PC-9 (cell line): ENCODE measurements around the gene BRI3. TPM values are rescaled to one million over a fixed set of nuclear protein-coding genes. Genes with fewer than 3 reads are reported as not detected.
A peak's percentile ranks its signal among the peaks of the same experiment; 100 is the strongest.

ENCODE experiments used
- BruUV-seq: library from RNA; stranded (reverse); fragments of 400-500 nt; replicated peaks from 2 replicates; lab custom pipeline; 2021; lab: Mats Ljungman, UMichigan
- CTCF ChIA-PET: fragments of 300-600 bp; sonication (Branson Sonifier 250); formaldehyde crosslinking; loops from one replicate; lab custom pipeline; 2022; ENCODE audit warnings: antibody characterized with exemption; lab: Charles Lee
- POLR2A ChIA-PET: fragments of 300-600 bp; sonication (Branson Sonifier 250); formaldehyde crosslinking; loops from one replicate; lab custom pipeline; 2022; ENCODE audit warnings: antibody characterized with exemption; ENCODE audit not compliant: unreplicated experiment; lab: Charles Lee
- DNase-seq, 2 experiments: peaks; one replicate each; pipeline versions ENCODE4 v3.0.0 to v3.0.0-alpha.2; 2015 to 2022; ENCODE audit warnings: mixed read lengths in 1 of 2
- H2AFZ ChIP-seq: fragments of 200-600 bp; sonication (generic); 2 replicates; pipeline ENCODE4 v1.8.1; 2017; ENCODE audit warnings: antibody characterized with exemption
- H3F3A ChIP-seq: fragments of 200-600 bp; sonication (generic); 2 replicates; pipeline ENCODE4 v1.8.1; 2017; ENCODE audit warnings: antibody characterized with exemption, mild to moderate bottlenecking, low read depth; ENCODE audit not compliant: insufficient read depth
- H3K27ac ChIP-seq: fragments of 200-600 bp; sonication (generic); 2 replicates; pipeline ENCODE4 v1.6.1; 2016; ENCODE audit warnings: mixed run types
- H3K27me3 ChIP-seq: fragments of 200-600 bp; sonication (generic); 2 replicates; pipeline ENCODE4 v1.6.1; 2016; ENCODE audit warnings: low read depth, mixed run types; ENCODE audit not compliant: insufficient read depth
- H3K36me3 ChIP-seq: fragments of 200-600 bp; sonication (generic); 2 replicates; pipeline ENCODE4 v1.6.1; 2016; ENCODE audit warnings: low read depth, mixed run types
- H3K4me1 ChIP-seq: fragments of 200-600 bp; sonication (generic); replicated peaks from 2 replicates; pipeline ENCODE4 v1.6.1; 2016; ENCODE audit warnings: mixed run types; ENCODE audit not compliant: insufficient read depth
- H3K4me2 ChIP-seq: fragments of 200-600 bp; sonication (generic); 2 replicates; pipeline ENCODE4 v1.6.1; 2017; ENCODE audit warnings: mixed run types
- H3K4me3 ChIP-seq: fragments of 200-600 bp; sonication (generic); 2 replicates; pipeline ENCODE4 v1.6.1; 2016; ENCODE audit warnings: mixed run types
- H3K79me2 ChIP-seq: fragments of 200-600 bp; sonication (generic); 2 replicates; pipeline ENCODE4 v1.6.1; 2017; ENCODE audit warnings: low read depth, mixed run types
- H3K9me2 ChIP-seq: fragments of 200-600 bp; sonication (generic); 2 replicates; pipeline ENCODE4 v1.8.1; 2017; ENCODE audit warnings: mild to moderate bottlenecking; ENCODE audit not compliant: insufficient read depth
- H3K9me3 ChIP-seq: fragments of 200-600 bp; sonication (generic); 2 replicates; pipeline ENCODE4 v1.8.1; 2016; ENCODE audit warnings: low read depth; ENCODE audit not compliant: insufficient read depth
- H4K20me1 ChIP-seq: fragments of 200-600 bp; sonication (generic); 2 replicates; pipeline ENCODE4 v1.8.1; 2017; ENCODE audit not compliant: insufficient read depth
- CTCF ChIP-seq: fragments of 200-600 bp; sonication (generic); conservative IDR thresholded peaks from 2 replicates; pipeline ENCODE4 v1.6.1; 2017; ENCODE audit warnings: mixed run types, antibody characterized with exemption, mild to moderate bottlenecking, moderate library complexity
- EZH2 ChIP-seq: fragments of 200-600 bp; sonication (generic); IDR thresholded peaks from 2 replicates; pipeline ENCODE4 v1.8.0; 2017; ENCODE audit warnings: antibody characterized with exemption, low read depth
- intact Hi-C: fragments of 100-400 bp; cut with micrococcal nuclease; formaldehyde crosslinking; loops from one replicate; pipeline ENCODE4 v1.10.0; 2022; ENCODE audit not compliant: unreplicated experiment
- total RNA-seq: library from RNA; stranded (reverse); gene quantifications from 2 replicates; pipeline ENCODE4 v1.2.3, GENCODE V29; 2021

Gene BRI3
- total RNA-seq, 1 experiment from 2014 or later = 255 TPM

GRCh38 chr7:98334081-98334480, 52.6 kb downstream of the BRI3 start:
- Histone ChIP-seq H3K79me2 (peaks cover 65% of the 10 kb centered on the region), H2AFZ (no peak overlapping the region), H3F3A (peaks cover 16% of the 10 kb centered on the region; the same call in 1 of the 2 replicates), H3K4me2 (no peak overlapping the region), H3K4me1 (no peaks in the 10 kb centered on the region), H3K9me2 (no peaks in the 10 kb centered on the region), H3K27me3 (no peaks in the 10 kb centered on the region), H4K20me1 (0 out of 2 replicates have a peak, but pooled peaks cover 12% of the 10 kb centered on the region), H3K36me3 (peaks cover 6% of the 10 kb centered on the region; the same call in 1 of the 2 replicates), H3K9me3 (no peaks in the 10 kb centered on the region), H3K4me3 (no peak overlapping the region), H3K27ac (peak overlapping the region; percentile 19; the same call in 1 of the 2 replicates)
- intact Hi-C loops = no loop called here
- TF ChIP-seq CTCF (no peak), EZH2 (no peak)
- ChIA-PET CTCF (no interaction called here), POLR2A (interaction anchor here (0.5 to 0.6 kb wide), 2 partner anchors 9 to 84 kb away, joined by 3 to 5 read pairs; no protein-coding TSS in a partner anchor)
- BruUV-seq = no TSS peak
- no peak for DNase-seq

DNA sequence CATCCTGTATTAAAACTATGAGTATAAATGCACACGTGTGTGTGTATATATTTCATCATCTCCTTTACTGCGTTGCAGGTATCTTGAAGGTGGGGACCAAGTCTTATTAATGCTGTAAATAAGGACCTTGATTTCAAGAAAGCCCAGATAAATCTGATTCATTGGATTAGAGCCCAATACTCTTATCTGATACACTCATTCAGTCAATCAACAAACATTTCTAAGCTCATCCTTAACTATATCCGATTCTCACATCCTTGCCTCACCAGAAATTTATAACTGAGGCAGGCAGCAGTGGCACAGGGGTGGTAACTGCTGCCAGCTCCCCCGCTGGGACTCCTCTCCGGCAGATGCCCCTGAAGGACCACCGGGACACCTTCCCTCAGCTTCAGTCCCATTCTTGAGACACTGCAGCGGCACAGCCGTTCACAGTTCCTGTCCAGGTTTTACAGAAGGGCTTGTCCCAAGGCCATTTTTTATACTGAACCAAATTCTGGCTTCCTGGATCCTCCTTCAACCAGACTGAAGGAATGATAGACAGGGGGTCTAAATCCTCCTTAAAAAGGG, 54.0 kb downstream of the BRI3 start:
- H3K27me3 ChIP-seq = no peaks in the 10 kb centered on the region
- H3K79me2 ChIP-seq = peaks cover 64% of the 10 kb centered on the region
- H3F3A ChIP-seq = peaks cover 19% of the 10 kb centered on the region; the same call in 1 of the 2 replicates
- H4K20me1 ChIP-seq = 0 out of 2 replicates have a peak, but pooled peaks cover 7% of the 10 kb centered on the region
- intact Hi-C loops = no loop called here
- peaks cover 12% of the 10 kb centered on the region; the same call in 1 of the 2 replicates for H3K36me3 ChIP-seq
- CTCF ChIA-PET = no interaction called here
- H3K27ac ChIP-seq = no peak overlapping the region
- H3K9me2 ChIP-seq = no peaks in the 10 kb centered on the region
- no peak overlapping the region for H3K4me2 ChIP-seq
- TF ChIP-seq CTCF = no peak
- TF ChIP-seq EZH2 = no peak
- no peak overlapping the region for H2AFZ ChIP-seq
- no peak for DNase-seq
- no peaks in the 10 kb centered on the region for H3K4me1 ChIP-seq
- H3K9me3 ChIP-seq = no peaks in the 10 kb centered on the region
- POLR2A ChIA-PET = no interaction called here
- no TSS peak for BruUV-seq
- H3K4me3 ChIP-seq = no peak overlapping the region

GRCh38 chr7:98338441-98338840, 57.0 kb downstream of the BRI3 start:
- no peaks in the 10 kb centered on the region for H3K9me2 ChIP-seq
- H3K4me1 ChIP-seq = no peaks in the 10 kb centered on the region
- peaks cover 11% of the 10 kb centered on the region for H3K36me3 ChIP-seq
- 0 out of 2 replicates have a peak, but pooled peaks cover 13% of the 10 kb centered on the region for H4K20me1 ChIP-seq
- H3K79me2 ChIP-seq = peaks cover 75% of the 10 kb centered on the region
- BruUV-seq = no TSS peak
- CTCF ChIA-PET = no interaction called here
- H3F3A ChIP-seq = peaks cover 31% of the 10 kb centered on the region; the same call in 1 of the 2 replicates
- POLR2A ChIA-PET = no interaction called here
- H3K27me3 ChIP-seq = no peaks in the 10 kb centered on the region
- DNase-seq = no peak
- no peak overlapping the region for H3K4me3 ChIP-seq
- no peak overlapping the region for H2AFZ ChIP-seq
- intact Hi-C loops = no loop called here
- no peak overlapping the region for H3K27ac ChIP-seq
- H3K4me2 ChIP-seq = no peak overlapping the region
- TF ChIP-seq CTCF (no peak), EZH2 (no peak)
- H3K9me3 ChIP-seq = no peaks in the 10 kb centered on the region
